Natural killer cell (primary cell): ENCODE results near the gene SH3D19. TPM values are rescaled to one million over a fixed set of nuclear protein-coding genes. Genes with fewer than 3 reads are reported as not detected.

Experiments used
- ATAC-seq, 3 donors: fragments of 150-1000 bp in 2 of 3; fragments of 200-7000 bp in 1 of 3; cut with Tn5 transposase; 1 replicate in 1 of 3; 2 replicates in 2 of 3; pipeline ENCODE4 v1.10.0; 2021; ENCODE audit warnings: mild to moderate bottlenecking in 2 of 3, moderate library complexity in 2 of 3
- DNase-seq, 2 donors: peaks; one replicate each; pipeline versions ENCODE4 v3.0.0 to v3.0.0-alpha.2; 2013 to 2021; ENCODE audit warnings: mixed read lengths in 1 of 2
- H3K27ac ChIP-seq: one replicate; pipeline ENCODE4 v1.5.1; 2013; ENCODE audit warnings: mild to moderate bottlenecking, low read length
- H3K27me3 ChIP-seq: one replicate; pipeline ENCODE4 v1.6.1; 2013; ENCODE audit warnings: low read length; ENCODE audit not compliant: control insufficient read depth, insufficient read depth
- H3K36me3 ChIP-seq: one replicate; pipeline ENCODE4 v1.6.1; 2013; ENCODE audit warnings: low read length; ENCODE audit not compliant: control insufficient read depth, insufficient read depth
- H3K4me1 ChIP-seq: one replicate; pipeline ENCODE4 v1.6.1; 2013; ENCODE audit warnings: low read length; ENCODE audit not compliant: control insufficient read depth, insufficient read depth
- H3K4me3 ChIP-seq: one replicate; pipeline ENCODE4 v1.5.1; 2013; ENCODE audit warnings: low read length
- H3K9me3 ChIP-seq: one replicate; pipeline ENCODE4 v1.6.1; 2013; ENCODE audit warnings: low read length; ENCODE audit not compliant: control insufficient read depth, insufficient read depth
- H3K27ac Mint-ChIP-seq, 2 donors: one replicate each; pipeline ENCODE4 v1.8.0; 2022; ENCODE audit warnings: mild to moderate bottlenecking in 2 of 2, mixed read lengths in 2 of 2, moderate library complexity in 1 of 2
- H3K27me3 Mint-ChIP-seq, 2 donors: one replicate each; pipeline ENCODE4 v1.8.0; 2022; ENCODE audit warnings: low read depth in 2 of 2, mixed read lengths in 2 of 2
- H3K36me3 Mint-ChIP-seq: one replicate; pipeline ENCODE4 v1.8.0; 2022; ENCODE audit warnings: mixed read lengths
- H3K4me1 Mint-ChIP-seq, 2 donors: one replicate each; pipeline ENCODE4 v1.8.0; 2022; ENCODE audit warnings: mixed read lengths in 2 of 2
- H3K4me3 Mint-ChIP-seq: one replicate; pipeline ENCODE4 v1.8.0; 2022; ENCODE audit warnings: mild to moderate bottlenecking, moderate library complexity, mixed read lengths
- H3K9me3 Mint-ChIP-seq, 2 donors: one replicate each; pipeline ENCODE4 v1.8.0; 2022; ENCODE audit warnings: mixed read lengths in 2 of 2
- WGBS: methylation state at CpG from one replicate; pipeline ENCODE4 v1.1.7; 2013; ENCODE audit warnings: missing lambda C conversion rate; ENCODE audit not compliant: insufficient coverage; 5-methylcytosine and 5-hydroxymethylcytosine counted together
- intact Hi-C: fragments of 100-400 bp; cut with micrococcal nuclease; formaldehyde crosslinking; loops from one replicate; pipeline ENCODE4 v1.14.2; 2022
- total RNA-seq, 4 donors: library from RNA; stranded (reverse); fragments of 120-200 nt in 1 of 4; gene quantifications; one replicate each; pipeline versions ENCODE4 v1.2.3 to v1.2.4, GENCODE V29; 2013 to 2022
- TF ChIP-seq, protein P1 (sequence below): fragments of 200-600 bp; IDR thresholded peaks from one replicate; pipeline ENCODE4 v1.8.0; 2022; ENCODE audit warnings: antibody characterized with exemption

Gene SH3D19
- total RNA-seq, 3 donors from 2014 or later (not counting 1 experiment from before 2014, with no cell fraction given) = 0.13 TPM; not detected in 2

- no peak overlapping the region for H3K4me3 Mint-ChIP-seq
- H3K4me3 ChIP-seq = no peak overlapping the region
- H3K4me1 ChIP-seq = no peaks in the 10 kb centered on the region
- H3K9me3 Mint-ChIP-seq = no peaks in the 10 kb centered on the region
- no peaks in the 10 kb centered on the region for H3K4me1 Mint-ChIP-seq
- H3K27ac Mint-ChIP-seq = no peak overlapping the region
- H3K9me3 ChIP-seq = no peaks in the 10 kb centered on the region
- ATAC-seq = no peak
- no peaks in the 10 kb centered on the region for H3K36me3 ChIP-seq
- H3K27ac ChIP-seq = no peak overlapping the region
- peaks cover 11 to 16% of the 10 kb centered on the region in 2 donors for H3K27me3 Mint-ChIP-seq
- TF ChIP-seq, protein P1, sequence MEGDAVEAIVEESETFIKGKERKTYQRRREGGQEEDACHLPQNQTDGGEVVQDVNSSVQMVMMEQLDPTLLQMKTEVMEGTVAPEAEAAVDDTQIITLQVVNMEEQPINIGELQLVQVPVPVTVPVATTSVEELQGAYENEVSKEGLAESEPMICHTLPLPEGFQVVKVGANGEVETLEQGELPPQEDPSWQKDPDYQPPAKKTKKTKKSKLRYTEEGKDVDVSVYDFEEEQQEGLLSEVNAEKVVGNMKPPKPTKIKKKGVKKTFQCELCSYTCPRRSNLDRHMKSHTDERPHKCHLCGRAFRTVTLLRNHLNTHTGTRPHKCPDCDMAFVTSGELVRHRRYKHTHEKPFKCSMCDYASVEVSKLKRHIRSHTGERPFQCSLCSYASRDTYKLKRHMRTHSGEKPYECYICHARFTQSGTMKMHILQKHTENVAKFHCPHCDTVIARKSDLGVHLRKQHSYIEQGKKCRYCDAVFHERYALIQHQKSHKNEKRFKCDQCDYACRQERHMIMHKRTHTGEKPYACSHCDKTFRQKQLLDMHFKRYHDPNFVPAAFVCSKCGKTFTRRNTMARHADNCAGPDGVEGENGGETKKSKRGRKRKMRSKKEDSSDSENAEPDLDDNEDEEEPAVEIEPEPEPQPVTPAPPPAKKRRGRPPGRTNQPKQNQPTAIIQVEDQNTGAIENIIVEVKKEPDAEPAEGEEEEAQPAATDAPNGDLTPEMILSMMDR = no peak
- 57% methylated on average over 6 of the region's 10 CpGs for WGBS
- H3K36me3 Mint-ChIP-seq = no peaks in the 10 kb centered on the region
- peaks cover 4% of the 10 kb centered on the region for H3K27me3 ChIP-seq
- DNase-seq = no peak
- intact Hi-C loops = no loop called here
Measured at GRCh38 chr4:151226004-151226932, 99.1 kb downstream of the SH3D19 start.

- ATAC-seq (no peak), DNase-seq (no peak)
- no peak overlapping the region for H3K4me3 Mint-ChIP-seq
- H3K4me3 ChIP-seq = no peak overlapping the region
- no peaks in the 10 kb centered on the region for H3K36me3 ChIP-seq
- intact Hi-C loops = no loop called here
- 36% methylated on average over 3 of the region's 4 CpGs for WGBS
- H3K9me3 Mint-ChIP-seq = no peaks in the 10 kb centered on the region
- H3K36me3 Mint-ChIP-seq = no peaks in the 10 kb centered on the region
- H3K9me3 ChIP-seq = no peaks in the 10 kb centered on the region
- H3K27ac ChIP-seq = no peak overlapping the region
- H3K27ac Mint-ChIP-seq = no peak overlapping the region
- TF ChIP-seq, protein P1 = no peak
- peaks cover 12 to 23% of the 10 kb centered on the region in 2 donors for H3K27me3 Mint-ChIP-seq
- peaks cover 4% of the 10 kb centered on the region for H3K27me3 ChIP-seq
- H3K4me1 Mint-ChIP-seq = no peaks in the 10 kb centered on the region
- no peaks in the 10 kb centered on the region for H3K4me1 ChIP-seq
Measured at GRCh38 chr4:151223465-151223864, 101.9 kb downstream of the SH3D19 start.

DNA sequence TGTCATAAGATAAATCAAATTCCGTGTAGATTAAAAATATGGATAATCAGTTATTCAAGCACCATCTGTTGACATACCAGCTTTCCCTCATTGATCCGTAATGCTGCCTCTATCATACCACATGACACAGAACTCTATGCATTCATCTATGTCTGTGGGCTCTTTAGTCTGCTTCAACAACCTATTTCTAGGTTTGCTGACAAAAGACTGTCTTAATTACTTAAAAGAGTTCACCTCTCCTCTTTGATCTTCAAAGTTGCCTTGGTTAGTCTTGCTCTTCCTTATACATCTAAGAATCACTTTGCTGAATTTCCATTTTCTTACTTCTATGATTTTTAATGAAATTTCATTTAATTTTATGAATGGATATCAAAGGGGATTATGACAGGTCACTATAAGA, 105.5 kb downstream of the SH3D19 start:
- peak in 1 of 2 donors; percentile 3 for DNase-seq
- intact Hi-C loops = no loop called here

More for the DNA sequence above, 105.5 kb downstream of the SH3D19 start:
- H3K27ac ChIP-seq = no peak overlapping the region
- H3K27ac Mint-ChIP-seq = no peak overlapping the region
- no peaks in the 10 kb centered on the region for H3K4me1 Mint-ChIP-seq
- no peak overlapping the region for H3K4me3 Mint-ChIP-seq
- TF ChIP-seq, protein P1 = no peak
- no peaks in the 10 kb centered on the region for H3K9me3 ChIP-seq
- 85% methylated on average over 2 of the region's 2 CpGs for WGBS
- no peak overlapping the region for H3K4me3 ChIP-seq
- no peaks in the 10 kb centered on the region for H3K9me3 Mint-ChIP-seq
- no peaks in the 10 kb centered on the region for H3K27me3 ChIP-seq
- no peak for ATAC-seq
- H3K4me1 ChIP-seq = no peaks in the 10 kb centered on the region
- no peaks in the 10 kb centered on the region for H3K36me3 ChIP-seq
- H3K27me3 Mint-ChIP-seq = peaks cover 15 to 23% of the 10 kb centered on the region in 2 donors
- no peaks in the 10 kb centered on the region for H3K36me3 Mint-ChIP-seq
